Smooth muscle cell (in vitro differentiated cells): ENCODE results near the gene DLX1. TPM values are rescaled to one million over a fixed set of nuclear protein-coding genes. Genes with fewer than 3 reads are reported as not detected.

Experiments used
- DNase-seq: peaks from one replicate; lab custom pipeline; 2025; ENCODE audit not compliant: unreplicated experiment; lab: John Stamatoyannopoulos, UW
- H2AFZ ChIP-seq: fragments of 200-600 bp; sonication (generic); 2 replicates; pipeline ENCODE4 v1.6.0; 2016; ENCODE audit warnings: antibody characterized with exemption, low read depth, mild to moderate bottlenecking
- H3F3A ChIP-seq: fragments of 200-600 bp; sonication (generic); 2 replicates; pipeline ENCODE4 v1.6.0; 2017; ENCODE audit warnings: antibody characterized with exemption, low read depth
- H3K27ac ChIP-seq: fragments of 200-600 bp; sonication (generic); 2 replicates; pipeline ENCODE4 v1.5.1; 2016; ENCODE audit warnings: low read depth, mild to moderate bottlenecking
- H3K27me3 ChIP-seq: fragments of 200-600 bp; sonication (generic); 2 replicates; pipeline ENCODE4 v1.6.1; 2016; ENCODE audit warnings: low read depth, mild to moderate bottlenecking
- H3K36me3 ChIP-seq: fragments of 200-600 bp; sonication (generic); 2 replicates; pipeline ENCODE4 v1.5.1; 2016; ENCODE audit warnings: low read depth
- H3K4me1 ChIP-seq: fragments of 200-600 bp; sonication (generic); 2 replicates; pipeline ENCODE4 v1.5.1; 2016; ENCODE audit warnings: low read depth
- H3K4me2 ChIP-seq: fragments of 200-600 bp; sonication (generic); 2 replicates; pipeline ENCODE4 v1.6.0; 2016; ENCODE audit warnings: mild to moderate bottlenecking
- H3K4me3 ChIP-seq: fragments of 200-600 bp; sonication (generic); 2 replicates; pipeline ENCODE4 v1.5.1; 2016; ENCODE audit warnings: mild to moderate bottlenecking
- H3K79me2 ChIP-seq: fragments of 200-600 bp; sonication (generic); 2 replicates; pipeline ENCODE4 v1.6.0; 2016; ENCODE audit warnings: low read depth, mild to moderate bottlenecking
- H3K9ac ChIP-seq: fragments of 200-600 bp; sonication (generic); 2 replicates; pipeline ENCODE4 v1.6.0; 2016; ENCODE audit warnings: low read depth
- H3K9me3 ChIP-seq: fragments of 200-600 bp; sonication (generic); replicated peaks from 2 replicates; pipeline ENCODE4 v1.5.1; 2016; ENCODE audit warnings: low read depth
- H4K20me1 ChIP-seq: fragments of 200-600 bp; sonication (generic); 2 replicates; pipeline ENCODE4 v1.6.0; 2016; ENCODE audit warnings: low read depth
- WGBS: methylation state at CpG from one replicate; pipeline ENCODE4 v1.1.7; 2016; ENCODE audit warnings: low lambda C conversion rate; 5-methylcytosine and 5-hydroxymethylcytosine counted together
- polyA plus RNA-seq: library from polyadenylated mRNA; unstranded; fragments of >200 nt; fragmentation: Nextera tagmentation; extraction: Ambion mirVana; gene quantifications from 2 replicates; pipeline ENCODE4 v1.2.1, GENCODE V29; 2016
- total RNA-seq: library from RNA; depleted of rRNA; stranded (reverse); fragments of >200 nt; gene quantifications from 2 replicates; pipeline ENCODE4 v1.2.3, GENCODE V29; 2014
- TF ChIP-seq, protein P1 (sequence below): fragments of 200-600 bp; sonication (generic); IDR thresholded peaks from 2 replicates; pipeline ENCODE4 v1.5.1; 2017; ENCODE audit warnings: borderline replicate concordance, mild to moderate bottlenecking, antibody characterized with exemption; ENCODE audit not compliant: insufficient read depth, poor library complexity, severe bottlenecking

Gene DLX1
- total and polyA plus RNA-seq, 2 experiments from 2014 or later: 3.3 to 3.5 TPM

DNA sequence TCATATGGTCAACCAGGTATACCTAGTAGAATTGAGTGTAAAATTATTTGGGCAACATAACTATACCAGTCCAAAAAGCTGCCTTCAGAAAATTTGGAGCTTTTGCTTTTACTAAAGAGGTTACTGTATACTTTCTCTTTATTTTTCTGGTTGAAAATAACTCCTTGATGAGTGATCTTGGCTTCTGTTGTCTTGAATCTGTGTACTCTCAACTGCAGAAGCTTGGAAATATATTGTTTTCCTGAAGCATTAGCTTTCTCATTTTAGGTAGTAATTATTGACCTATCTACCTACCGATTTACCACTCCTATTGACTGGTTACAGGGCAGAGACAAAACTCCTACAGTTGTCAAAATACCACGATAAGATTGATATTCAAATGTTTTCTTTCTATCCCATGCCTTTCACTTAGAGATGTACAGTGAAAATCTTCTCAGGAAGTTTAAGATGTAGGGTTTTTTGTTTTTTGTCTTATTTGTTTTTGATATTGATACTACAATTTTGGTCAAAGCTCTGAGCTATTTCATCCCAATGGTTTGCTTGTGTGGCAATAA, 35.7 kb upstream of the DLX1 start:
- Histone ChIP-seq H3K27ac (no peak overlapping the region), H3K4me1 (no peaks in the 10 kb centered on the region), H3K9ac (no peak overlapping the region), H3K4me3 (no peak overlapping the region), H2AFZ (no peak overlapping the region), H3K9me3 (no peaks in the 10 kb centered on the region), H3K36me3 (no peaks in the 10 kb centered on the region), H3F3A (no peaks in the 10 kb centered on the region), H4K20me1 (no peaks in the 10 kb centered on the region), H3K4me2 (no peak overlapping the region), H3K79me2 (no peaks in the 10 kb centered on the region), H3K27me3 (no peaks in the 10 kb centered on the region)
- no peak for DNase-seq
- TF ChIP-seq, protein P1, sequence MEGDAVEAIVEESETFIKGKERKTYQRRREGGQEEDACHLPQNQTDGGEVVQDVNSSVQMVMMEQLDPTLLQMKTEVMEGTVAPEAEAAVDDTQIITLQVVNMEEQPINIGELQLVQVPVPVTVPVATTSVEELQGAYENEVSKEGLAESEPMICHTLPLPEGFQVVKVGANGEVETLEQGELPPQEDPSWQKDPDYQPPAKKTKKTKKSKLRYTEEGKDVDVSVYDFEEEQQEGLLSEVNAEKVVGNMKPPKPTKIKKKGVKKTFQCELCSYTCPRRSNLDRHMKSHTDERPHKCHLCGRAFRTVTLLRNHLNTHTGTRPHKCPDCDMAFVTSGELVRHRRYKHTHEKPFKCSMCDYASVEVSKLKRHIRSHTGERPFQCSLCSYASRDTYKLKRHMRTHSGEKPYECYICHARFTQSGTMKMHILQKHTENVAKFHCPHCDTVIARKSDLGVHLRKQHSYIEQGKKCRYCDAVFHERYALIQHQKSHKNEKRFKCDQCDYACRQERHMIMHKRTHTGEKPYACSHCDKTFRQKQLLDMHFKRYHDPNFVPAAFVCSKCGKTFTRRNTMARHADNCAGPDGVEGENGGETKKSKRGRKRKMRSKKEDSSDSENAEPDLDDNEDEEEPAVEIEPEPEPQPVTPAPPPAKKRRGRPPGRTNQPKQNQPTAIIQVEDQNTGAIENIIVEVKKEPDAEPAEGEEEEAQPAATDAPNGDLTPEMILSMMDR: no peak
- WGBS: 86% methylated on average over 2 of the region's 2 CpGs

DNA sequence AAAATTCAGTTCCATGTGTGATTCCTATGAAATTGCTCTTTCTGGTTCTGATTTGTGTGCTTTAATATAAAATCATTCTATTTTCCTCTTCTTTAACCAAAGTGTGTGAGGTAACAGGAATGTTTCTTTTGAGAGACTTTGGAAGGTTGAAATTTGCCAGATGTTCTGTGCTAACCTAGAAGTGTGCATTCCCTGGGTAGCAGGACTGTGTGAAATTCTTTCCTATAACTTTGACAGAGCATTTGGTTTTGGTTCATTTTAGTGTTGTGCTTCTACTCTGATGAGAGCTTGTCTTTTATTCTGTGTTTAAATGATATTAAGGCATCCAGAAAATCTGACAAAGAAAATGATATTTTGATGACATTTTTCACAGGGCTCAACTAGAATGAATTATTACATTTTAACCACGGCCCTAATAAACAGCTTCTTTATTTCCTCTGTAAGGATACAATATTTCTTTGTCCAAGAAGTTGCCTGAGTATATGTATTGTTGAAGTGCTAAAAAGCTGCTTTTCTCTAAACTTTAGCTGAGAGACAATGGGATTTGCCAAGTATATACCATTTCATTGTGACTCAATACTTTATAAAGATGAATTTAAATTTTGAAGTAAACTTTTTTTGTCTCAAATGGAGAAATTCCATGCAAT, 34.7 kb upstream of the DLX1 start:
- no peaks in the 10 kb centered on the region for H3K79me2 ChIP-seq
- no peak overlapping the region for H3K27ac ChIP-seq
- 92% methylated on average over 1 of the region's 1 CpG for WGBS
- no peaks in the 10 kb centered on the region for H3K4me1 ChIP-seq
- no peak overlapping the region for H2AFZ ChIP-seq
- DNase-seq: no peak
- TF ChIP-seq, protein P1: no peak
- no peak overlapping the region for H3K4me2 ChIP-seq
- H3F3A ChIP-seq: no peaks in the 10 kb centered on the region
- H3K36me3 ChIP-seq: no peaks in the 10 kb centered on the region
- no peaks in the 10 kb centered on the region for H3K27me3 ChIP-seq
- H3K9me3 ChIP-seq: no peaks in the 10 kb centered on the region
- H3K4me3 ChIP-seq: no peak overlapping the region
- no peak overlapping the region for H3K9ac ChIP-seq
- no peaks in the 10 kb centered on the region for H4K20me1 ChIP-seq

DNA sequence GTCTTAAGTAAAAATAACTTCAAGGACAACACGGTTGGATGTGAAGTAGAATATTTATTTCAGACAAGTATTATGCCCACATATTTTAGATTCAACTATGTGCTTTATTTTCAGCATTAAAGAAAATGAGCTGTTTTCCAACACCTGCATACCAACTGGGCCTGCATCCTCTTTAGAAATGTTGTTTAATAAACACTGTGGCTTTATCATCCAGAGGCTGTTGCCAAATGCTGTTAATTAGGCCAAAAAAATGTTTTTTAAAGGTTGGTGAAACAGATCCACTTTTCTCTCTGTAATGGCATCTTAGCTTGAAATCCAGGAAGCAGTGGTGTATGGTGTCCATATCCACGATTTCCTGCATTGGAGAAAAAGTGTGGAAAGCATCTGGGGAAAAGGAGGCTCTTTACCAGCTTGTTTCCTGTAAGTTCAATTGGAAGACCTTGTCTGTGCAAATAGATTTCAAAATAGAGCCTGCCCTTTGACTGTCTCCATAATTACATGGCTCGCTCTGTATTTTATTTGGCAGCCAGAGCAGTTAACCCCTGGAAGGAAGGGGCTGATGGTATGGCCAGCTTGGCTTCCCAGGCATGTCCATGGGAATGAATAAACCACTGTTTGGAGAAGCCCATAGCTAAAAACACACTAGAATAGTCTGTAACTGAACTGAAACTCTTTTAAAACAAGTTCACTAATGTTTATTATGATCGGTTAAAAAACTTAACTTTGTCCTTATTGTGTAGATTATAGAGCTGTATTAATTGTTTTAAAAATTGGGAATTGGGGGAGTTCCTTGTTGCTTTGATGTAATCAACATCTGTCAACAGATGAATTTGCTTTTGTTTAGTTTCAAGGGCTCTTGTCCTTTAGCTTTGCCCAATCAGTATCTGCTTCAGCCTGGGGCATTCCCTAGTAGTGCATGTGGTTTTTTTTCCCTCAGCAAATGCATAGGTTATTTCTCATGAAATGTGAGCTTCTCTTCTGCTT, 33.0 kb upstream of the DLX1 start:
- Histone ChIP-seq H3K9ac (no peak overlapping the region), H3K27me3 (no peaks in the 10 kb centered on the region), H3K79me2 (no peaks in the 10 kb centered on the region), H3K4me3 (no peak overlapping the region), H3F3A (no peaks in the 10 kb centered on the region), H2AFZ (no peak overlapping the region), H3K4me2 (no peak overlapping the region), H3K9me3 (no peaks in the 10 kb centered on the region), H4K20me1 (no peaks in the 10 kb centered on the region), H3K4me1 (no peaks in the 10 kb centered on the region), H3K36me3 (no peaks in the 10 kb centered on the region), H3K27ac (no peak overlapping the region)
- TF ChIP-seq, protein P1: no peak
- DNase-seq: no peak
- WGBS: 71% methylated on average over 4 of the region's 4 CpGs
